ENCODE measurements around the gene TRMT6.

Gene TRMT6

DNA sequence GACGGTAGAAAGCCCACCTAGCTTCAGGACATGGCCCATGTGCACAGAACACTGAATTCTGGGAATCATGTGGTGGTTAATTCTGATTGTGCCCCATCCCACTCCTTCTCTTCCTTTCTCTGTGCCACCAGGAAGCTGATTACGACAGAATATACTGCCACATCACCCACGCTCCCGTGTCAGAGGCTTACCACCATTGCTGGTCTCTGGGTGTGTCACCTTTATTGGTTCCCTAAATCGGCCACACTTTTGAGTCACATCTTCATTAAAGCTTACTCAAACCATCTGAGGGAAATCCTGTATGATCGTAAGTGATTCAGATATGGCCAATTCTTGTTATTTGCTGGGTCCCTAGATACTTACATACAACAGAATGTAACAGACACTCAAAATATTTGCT is 3.1 kb downstream of the TRMT6 start:
- DNase-seq, result no peak

DNA sequence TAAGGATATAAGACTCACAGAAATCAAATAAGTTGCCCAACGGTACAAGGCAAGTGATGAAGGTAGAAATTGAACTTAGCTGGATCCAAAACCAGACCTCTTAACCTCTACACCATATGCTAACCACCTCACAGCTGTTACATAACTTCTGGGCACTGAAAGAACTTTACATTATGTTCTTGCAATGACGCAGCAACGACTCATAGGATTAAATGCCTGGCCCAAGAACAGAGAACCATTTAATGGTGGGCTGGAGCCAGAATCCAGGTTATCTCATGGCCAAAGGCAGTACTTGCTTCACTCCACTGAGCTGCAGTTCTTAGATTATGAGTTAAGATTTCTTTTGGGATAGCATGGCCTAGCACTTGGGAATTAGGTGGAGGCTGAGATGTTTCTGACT is 4.4 kb downstream of the TRMT6 start:
- DNase-seq, result no peak

DNA sequence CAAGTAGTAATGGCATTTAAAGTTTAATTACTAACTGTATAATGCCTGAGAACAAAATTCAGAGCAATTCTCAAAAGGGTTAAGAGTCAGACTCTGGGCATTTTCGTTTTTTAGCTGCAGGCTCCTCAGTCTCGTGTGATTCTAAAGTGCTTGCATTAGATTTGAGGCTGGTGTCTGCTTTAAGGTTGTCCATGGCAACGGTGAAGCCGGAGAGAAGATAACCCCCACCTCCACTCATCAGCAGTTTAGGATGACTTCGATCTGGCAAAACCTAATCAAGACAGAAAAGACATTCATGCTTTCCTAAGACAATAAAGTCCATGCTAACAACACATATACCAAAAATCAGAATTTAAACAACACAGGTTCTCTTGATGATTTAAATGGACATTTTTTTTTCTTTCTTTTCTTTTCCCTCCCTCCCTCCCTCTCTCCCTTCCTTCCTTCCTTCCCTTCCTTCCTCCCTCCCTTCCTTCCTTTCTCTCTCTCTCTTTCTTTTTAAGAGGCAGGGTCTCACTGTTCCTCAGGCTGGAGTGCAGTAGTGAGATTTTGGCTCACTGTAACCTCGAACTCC is 11.8 kb downstream of the TRMT6 start:
- no peak for DNase-seq

DNA sequence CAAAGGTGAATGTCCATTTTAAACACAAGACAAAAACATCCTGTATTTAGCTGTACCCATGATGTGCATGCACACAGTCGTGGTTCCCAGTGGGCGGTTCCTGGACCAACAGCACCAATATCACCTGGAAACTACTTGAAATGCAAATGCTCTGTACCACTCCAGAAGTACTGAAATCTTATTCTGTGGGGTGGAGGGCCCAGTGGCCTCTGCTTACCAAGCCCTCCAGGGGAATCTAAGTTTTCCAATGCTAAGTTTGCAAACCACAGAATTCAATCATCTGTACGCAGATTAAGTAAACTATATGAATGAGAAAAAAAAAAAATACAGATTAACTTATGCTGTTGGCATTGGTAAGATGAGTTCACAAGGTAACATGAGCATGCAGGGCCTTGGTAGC is 14.1 kb downstream of the TRMT6 start:
- no peak for DNase-seq

DNA sequence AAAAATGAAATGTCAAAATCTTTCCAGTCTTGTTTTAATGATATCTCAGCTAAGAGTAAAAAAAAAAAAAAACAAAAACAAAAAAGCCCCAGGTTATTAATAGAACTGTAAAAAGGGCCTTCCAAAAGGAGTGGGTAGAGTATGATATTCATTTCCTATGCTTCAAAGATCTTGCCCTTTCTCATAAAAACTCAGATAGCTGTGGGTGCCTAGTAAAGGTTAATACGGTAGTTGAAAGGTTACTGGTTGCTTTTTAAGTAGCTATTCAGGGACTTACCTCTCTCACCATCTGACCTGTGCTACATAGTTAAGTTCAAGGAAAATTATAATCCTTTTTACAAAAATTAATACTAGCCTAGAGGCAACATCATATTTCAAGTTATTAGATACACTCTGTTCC is 14.9 kb downstream of the TRMT6 start:
- no peak for DNase-seq

DNA sequence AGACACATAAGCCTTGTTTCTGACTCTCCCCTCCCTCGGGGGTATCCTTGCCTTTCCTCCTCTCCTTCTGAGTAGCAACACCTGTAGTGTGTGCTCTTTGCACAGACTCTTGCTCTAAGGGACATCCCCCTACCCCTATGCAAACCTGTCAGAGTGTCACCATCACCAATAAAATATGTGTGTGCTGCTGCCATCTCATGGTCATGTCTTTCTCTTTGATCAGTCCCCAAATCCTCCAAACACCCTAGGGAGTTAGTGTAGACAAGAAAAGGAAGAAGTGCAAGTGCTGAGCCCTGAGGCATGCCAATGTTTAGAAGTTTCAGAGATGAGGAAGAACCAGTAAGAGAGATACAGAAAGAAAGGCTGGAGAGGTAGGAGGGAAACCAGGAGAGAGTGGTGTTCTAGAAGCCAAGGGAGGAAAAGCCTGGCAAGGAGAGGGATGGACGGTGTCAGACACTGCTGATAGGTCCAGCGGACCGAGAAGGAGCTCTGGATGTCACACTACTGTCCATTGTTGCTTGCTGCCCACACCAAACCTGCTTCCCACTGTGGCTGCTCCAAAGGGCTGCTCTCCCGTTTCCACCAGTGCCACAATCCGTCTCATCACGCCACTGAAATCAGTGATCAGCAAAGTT is 16.4 kb downstream of the TRMT6 start:
- no peak for DNase-seq

DNA sequence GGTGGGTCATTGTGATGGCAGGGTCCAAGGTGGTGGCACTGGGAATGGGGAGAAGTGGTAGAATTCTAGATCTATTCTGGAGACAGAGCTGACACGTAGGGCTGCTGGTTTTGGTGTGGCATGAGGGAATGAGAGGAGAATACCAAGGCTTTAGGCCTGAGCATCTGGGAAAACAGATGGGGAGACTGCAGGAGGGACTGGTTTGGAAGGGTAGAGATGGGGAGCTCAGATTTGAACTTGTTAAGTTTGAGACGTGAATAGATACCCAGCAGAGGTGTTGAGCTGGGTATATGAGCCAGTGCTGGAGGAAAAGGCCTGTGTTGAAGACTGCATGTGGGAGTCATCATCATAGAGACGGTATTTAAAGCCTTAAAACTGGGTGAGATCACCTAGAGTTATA is 17.5 kb downstream of the TRMT6 start:
- no peak for DNase-seq

DNA sequence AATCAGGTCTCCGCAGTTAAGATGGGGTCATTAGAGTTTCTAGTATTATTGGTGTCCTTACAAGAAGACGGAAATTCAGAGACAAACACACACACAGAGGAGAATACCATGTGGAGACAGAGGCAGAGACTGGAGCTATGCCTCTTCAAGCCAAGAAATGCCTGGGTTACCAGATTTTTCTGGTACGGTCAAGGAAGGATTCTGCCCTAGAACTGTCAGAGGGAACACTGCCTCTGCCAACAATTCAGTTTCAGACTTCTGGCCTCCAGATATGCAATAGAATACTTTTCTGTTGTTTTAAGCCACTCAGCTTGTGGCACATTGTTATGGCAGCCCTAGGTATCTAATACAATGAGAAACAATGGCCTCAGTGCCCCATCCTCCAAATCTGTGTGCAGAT is 18.9 kb downstream of the TRMT6 start:
- no peak for DNase-seq

DNA sequence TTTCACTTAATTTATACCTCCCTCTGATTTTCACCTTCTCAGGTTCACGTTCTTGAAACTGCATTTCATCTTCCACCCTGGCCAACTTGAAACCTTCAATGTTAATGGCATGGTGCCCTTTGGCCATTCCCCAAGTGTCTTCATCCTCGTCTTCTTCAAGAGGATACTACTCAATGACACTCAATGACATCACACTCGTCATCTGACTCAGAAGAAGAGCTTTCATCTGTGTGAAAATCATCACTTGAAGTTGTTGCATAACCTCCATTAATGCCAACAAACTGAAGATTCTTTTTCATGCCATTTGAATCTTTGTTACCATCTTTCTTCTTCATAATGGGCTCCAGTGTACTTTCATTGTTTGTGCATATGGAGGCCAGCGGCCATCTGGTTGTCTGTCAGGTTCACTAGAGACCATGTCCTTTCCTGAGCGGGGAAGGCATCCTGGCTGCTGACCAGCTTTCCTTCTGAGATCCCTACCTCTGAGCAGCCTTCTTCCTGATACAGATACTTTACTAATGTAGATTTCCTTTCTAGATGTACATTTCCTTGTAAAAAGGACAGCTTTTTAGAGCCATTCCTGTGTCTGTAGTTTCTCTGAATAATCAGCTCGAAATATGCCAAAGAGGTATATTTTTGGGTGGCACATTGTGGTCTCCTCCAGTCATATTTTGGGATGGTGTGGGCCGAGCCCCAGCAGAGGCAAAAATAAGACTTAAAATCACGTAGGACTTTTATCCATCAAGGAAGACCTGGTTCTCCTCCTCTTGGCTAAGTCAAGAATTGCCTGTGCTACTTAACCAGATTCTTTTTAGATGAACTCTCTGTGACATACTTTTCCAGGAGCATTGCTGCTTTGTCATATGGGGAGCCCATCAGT is 21.3 kb downstream of the TRMT6 start:
- no peak for DNase-seq

DNA sequence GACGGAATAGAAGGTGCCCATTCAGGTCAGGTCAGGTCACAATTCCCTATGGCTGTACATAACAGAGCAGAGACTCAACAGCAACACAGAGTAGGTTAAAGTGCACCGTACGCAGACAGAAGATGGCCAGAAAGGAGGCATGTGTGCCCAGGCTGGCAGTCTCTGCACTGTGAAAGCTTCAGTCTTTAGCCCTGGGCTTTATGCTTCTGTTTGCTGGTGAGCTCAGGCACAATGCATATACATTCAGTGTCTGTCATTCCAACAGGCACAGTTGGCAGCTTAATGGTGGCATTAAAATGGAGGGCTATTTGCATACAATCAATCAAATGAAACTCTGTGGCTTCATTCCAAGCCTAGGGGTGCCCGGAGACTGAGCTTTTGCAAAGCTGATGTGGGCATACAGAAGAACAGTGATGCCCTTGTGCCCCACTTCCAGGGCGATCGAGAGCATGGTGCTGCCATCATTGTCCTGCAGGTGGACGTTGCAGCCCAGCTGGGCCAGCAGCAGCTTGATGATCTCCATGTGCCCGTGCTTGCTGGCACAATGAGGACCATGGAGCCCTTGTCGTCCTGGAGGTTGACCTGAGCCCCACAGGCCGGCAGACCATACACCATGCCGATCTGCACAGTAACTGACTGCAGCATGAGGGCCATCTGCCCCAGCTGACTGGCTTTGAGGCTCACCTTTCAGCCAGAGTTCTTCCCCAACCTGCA is 22.4 kb downstream of the TRMT6 start:
- no peak for DNase-seq

DNA sequence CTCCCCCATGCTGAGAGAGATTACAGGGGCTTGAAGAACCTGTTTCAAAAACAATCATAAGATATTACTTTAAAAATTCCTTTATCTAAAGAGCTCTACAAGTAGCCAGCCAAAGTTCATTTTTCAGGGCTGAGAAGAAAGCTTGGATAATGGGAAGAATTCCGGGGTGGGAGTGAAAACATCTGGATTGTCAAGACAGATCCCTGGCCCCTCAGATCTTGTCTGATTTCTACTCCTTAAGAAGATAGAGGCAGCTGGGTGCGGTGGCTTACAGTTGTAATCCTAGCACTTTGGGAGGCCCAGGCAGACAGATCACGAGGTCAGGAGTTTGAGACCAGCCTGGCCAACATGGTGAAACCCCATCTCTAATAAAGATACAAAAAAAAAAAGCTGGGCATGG is 24.8 kb downstream of the TRMT6 start:
- no peak for DNase-seq

DNA sequence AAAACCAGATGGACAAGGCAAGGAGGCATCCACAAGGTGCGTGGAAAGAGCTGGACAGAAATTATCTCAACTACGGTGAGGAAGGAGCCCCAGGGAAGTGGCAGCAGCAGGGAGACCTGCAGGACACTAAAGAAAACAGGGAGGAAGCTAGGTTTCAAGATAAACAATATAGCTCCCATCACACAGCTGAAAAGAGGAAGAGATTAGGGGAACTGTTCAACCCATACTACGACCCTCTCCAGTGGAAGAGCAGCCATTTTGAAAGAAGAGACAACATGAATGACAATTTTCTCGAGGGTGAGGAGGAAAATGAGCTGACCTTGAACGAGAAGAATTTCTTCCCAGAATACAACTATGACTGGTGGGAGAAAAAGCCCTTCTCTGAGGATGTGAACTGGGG is 26.8 kb downstream of the TRMT6 start:
- no peak for DNase-seq

DNA sequence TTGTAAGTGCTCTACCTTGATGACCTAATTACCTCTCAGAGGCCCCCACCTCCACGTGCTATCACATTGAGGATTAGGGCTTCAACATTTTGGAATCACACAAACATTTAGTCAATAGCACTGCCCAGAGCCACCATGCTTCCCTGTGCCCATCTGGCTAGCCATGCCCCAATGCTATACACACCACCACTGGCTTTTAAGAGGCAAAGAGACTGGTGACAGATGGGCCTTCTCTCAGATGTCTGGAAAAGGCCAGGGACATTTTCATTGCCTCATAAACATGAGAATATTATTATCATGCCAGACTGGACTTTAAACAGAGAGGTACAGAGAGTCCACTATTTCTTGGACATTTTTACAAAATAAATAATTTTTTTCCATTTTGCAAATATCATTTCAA is 29.8 kb downstream of the TRMT6 start:
- no peak for DNase-seq

DNA sequence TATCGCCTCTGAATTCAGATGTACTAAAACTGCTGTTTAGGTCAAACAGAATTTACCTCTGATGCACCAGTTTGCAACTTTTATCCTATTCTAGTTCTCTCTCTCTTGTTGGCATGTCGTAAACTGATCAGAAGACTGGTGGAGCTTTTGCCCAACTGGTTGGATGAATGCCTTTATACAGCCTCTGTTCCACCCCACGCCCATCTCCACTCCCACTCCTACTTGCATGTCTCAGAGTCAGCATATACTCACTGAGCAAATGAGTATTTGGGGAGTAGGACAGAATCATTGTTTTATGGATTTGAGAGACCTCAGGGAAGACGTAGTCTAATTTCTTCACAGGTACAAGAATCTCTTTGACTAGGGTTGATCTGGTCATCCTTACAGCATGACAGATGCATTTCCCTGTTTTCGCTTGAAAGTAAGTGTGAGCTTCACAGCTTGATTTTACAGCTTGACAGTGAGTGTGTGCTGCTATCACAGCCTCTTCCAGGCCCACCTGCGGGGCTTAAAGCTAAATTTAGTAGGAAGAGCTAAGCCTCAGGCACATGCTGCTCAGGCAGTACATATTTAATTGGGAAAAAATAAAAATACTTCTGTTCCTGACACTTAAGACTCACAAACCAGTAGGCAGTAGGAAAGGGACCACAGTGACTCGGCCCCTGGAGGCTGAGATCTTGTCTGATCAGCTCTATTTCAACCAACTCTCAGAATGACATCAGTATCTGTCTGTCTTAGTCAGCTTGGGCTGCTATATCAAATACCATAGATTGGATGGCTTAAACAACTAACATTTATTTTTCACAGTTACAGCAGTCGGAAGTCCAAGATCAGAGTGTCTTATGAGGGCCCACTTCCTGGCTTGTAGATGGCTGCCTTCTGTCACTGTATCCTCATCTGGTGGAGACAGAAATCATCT is 30.4 kb downstream of the TRMT6 start:
- DNase-seq, result no peak

DNA sequence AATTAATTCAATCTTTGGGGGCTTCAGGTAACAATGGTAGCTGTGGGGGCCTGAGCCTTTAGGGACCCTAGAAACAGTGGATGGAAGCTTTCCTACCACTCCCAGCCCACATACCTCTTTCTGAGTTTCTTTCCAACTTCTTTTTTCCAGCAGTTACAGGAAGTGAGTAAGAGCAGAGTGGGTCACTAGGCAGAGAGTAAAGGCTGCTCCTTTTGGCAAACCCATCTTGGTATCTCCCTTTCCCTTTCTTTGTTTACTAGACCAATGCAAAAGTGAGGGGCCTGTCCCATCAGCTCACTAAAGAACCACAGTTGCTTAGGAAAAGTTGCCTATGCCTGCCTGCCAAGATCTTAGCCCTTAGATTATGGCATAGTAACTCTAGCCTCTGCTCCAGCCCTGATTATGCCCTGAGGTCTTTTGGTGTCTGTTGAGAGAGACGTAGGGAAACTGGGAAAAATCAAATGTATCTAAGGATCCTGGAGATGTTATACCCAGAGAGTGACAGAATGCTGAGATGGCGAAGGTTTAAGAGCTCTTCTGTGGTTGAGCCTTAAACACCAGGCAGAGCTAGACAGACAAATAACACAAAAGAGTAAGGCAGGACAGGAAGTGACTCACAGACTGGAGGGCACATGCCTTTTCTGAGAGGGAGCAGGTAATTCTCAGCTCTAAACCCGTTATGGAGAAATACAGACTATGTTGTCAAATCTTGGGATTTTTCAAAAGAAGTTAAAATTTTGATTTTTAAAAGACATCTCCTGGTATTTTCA is 31.3 kb downstream of the TRMT6 start:
- no peak for DNase-seq

DNA sequence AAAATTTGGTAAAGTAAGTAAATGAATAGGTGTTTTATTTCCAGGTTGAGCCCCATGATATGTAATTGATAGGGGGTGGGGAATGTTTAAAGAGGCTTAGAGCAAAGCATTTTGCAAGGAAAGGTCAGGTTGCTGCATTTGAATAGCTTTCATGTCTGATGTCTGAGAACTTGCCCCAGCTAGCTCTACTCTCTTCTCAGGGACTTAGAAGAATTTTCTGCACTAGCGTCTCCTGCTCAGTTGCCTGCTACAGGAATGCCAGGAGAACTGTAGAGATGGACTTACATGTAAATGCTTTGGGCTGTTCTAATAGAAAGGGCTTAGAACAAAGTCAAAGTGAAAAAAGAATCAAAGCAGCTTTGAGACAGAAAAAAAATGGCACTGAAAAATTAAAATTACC is 35.5 kb downstream of the TRMT6 start:
- DNase-seq, result no peak

DNA sequence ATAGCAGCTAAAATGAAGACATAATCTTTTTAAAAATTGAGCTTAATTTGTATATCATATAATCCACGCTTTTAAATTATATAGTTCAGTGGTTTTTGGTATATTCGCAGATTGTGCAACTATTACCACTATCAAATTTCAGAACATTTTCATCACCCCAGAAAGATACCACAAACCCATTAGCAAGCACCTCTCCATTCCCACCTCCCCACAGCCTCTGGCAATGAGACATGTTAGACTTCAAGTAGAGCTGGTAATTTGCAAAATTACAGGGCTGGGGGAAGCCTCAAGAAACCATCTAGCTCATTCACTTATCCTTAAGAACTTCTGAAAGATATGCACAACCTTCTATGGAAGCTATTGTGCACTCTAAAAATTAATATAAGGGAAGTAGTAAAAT is 37.2 kb downstream of the TRMT6 start:
- no peak for DNase-seq

DNA sequence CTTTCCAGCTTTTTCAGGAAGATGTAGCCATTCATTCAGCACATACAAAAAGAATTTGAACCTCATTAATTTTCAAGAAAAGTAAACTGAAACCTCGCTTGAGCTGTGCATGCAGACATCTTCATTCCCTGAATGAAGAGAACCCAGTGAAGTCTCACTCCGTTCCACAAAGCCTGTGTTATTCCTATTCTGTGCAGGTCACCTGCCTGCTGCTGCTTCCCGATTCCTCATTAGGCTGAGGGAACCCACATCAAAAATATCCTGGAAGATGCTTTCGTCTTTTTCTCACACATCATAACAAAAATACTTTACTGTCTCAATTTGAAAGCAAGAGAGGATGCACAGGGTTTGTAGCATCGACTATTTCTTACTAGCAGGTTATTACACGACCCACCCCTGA is 40.1 kb downstream of the TRMT6 start:
- no peak for DNase-seq

DNA sequence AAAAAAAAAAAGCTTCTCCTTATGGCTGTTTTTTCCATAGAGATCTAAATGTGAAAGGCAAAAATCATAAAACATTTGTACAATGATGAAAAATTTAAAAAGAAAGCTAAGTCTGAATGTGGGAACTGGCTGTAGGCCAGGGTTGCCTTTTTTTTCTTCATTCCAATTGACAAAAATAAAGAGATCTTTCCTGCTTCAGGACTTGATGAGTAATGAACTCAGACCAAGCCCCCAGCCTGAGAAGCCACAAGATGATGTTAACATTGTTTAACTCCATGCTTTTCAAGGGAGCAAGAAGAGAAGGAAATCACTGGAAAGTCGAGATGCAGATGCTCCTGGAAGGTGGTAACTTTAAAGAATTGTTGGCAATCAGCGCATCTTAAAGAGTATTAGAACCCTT is 41.4 kb downstream of the TRMT6 start:
- no peak for DNase-seq

DNA sequence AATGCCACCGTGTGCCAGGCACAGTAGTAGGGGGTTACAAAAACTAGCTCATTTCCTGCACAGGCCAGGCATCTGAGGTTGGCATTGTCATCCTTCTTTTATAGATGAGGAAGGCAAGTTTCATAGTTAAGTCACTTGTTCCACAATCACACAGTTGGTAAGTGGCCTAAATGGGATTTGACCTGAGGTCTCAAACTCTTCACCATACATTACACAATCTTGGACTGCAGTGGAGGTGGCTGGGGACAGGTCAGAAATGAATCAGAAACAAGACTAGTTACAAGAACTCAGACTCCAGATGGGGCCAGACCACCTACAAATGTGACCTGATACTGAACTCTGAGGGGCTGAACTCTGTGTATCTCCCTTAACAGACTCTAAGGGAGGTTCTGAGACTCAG is 49.4 kb downstream of the TRMT6 start:
- no peak for DNase-seq

DNA sequence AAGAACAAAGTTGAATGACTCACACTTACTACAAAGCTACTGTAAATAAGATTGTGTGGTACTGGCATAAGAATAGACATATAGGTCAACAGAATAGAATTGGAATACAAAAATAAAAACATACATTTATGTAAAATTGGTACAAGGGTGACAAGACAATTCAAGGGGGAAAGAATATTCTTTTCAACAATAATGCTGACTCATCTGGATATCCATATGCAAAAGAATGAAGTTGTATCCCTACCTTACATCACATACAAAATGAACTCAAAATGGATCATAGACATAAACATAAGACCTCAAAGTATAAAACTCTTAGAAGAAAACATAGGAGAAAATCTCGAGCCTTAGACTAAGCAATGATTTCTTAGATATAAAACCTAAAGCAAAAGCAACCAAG is 50.9 kb downstream of the TRMT6 start:
- DNase-seq, result no peak

DNA sequence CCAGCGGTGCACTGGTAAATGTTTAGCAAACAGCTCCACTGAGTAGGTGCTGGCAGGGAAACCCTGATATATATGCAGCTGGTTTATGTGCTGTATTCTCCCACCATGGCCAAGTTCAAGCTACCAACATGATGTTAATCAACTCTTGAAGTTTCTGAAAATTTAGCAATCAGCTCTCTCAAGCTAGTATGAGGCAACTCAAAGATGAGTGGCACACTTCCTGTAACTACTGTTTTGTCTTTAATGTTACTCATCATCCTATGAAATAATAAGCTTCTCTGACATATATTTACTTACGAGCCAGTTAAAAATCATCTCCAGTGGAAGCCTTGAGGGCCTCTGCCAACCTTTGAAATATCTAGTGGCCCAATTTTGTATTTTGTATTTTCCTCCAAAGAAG is 54.7 kb downstream of the TRMT6 start:
- DNase-seq, result no peak
